ENCODE data around the gene NSUN4.

Gene NSUN4

DNA sequence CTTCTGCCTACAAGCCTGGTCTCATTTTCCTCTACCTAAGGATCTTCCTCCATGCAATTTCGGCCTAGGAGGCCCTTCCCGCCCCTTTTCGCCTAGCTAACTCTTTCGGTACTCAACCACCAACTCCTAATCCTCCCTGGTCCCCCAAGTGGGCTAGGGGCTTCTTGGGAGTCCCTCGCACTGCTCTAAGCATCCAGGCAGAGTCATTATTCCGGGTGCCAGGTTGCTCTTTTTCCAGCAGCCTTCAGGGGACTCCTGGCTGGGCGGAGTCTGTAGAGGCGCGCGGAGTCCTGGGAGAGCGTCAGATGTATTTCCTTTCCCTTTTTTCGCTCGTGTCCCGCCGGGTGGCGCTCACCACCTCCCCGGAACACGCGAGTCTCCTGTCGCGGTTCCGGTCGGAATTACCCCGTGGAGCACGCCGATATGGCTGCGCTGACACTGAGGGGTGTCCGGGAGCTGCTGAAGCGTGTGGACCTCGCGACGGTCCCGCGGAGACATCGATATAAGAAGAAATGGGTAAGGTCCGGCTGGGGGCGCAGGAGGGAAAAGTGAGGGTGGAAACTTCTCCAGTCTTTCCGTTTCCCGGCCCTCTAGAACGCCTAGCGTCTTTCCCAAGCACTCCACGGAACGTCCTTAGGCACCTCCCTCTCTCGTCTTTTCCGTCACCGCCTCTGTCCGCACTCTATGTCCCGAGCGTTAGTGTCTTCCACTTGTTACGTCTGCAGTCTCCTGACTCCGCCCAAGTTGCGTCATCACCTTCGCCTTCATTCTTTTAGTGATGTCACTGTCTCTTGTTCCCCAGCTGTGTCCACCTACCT is at the start of gene NSUN4:
TSS of gene NSUN4 (plus strand) at position 404 of the 818 bp plus-strand sequence. CDS start at position 424, 20 bp downstream.
- no peaks in the 10 kb centered on the region for H3K9me3 ChIP-seq
- peak within 1 kb of the TSS; percentile 73 for H3K4me3 ChIP-seq
- in situ Hi-C loops (cut with MboI; ENCODE audit: low sequenced_read_pairs) = no loop called here
- peak; percentile 90 to 93 for DNase-seq (ENCODE audit: low spot score in 2 of 2)
- H3K36me3 ChIP-seq (replicated peaks) = peaks cover 30% of the 10 kb centered on the region
- peaks cover 7% of the 10 kb centered on the region; the same call in 1 of the 2 replicates for H3K4me1 ChIP-seq
- H3K27me3 ChIP-seq (ENCODE audit: low read depth) = no peaks in the 10 kb centered on the region

DNA sequence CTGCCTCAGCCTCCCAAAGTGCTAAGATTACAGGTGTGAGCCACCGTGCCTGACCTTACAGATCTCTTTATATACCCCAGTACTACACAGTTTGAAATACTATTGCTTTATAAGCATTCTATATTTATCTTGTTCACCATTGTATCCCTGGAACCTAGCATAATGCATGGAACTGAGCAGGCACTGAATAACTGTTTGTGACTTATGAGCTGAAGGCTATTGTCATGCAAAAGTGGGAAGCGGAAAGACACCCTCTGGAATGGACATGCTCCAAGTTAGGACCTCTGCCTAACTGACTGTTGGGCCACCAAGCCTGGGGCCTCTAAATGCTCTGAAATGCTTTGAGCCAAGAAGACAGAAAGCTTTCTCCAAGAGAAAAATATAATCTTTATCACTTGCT is 45.3 kb upstream of the NSUN4 start:
- Histone ChIP-seq H3K9me3 (no peaks in the 10 kb centered on the region), H3K27me3 (ENCODE audit: low read depth) (no peaks in the 10 kb centered on the region), H3K36me3 (replicated peaks) (peaks cover 42% of the 10 kb centered on the region), H3K4me1 (peaks cover 22% of the 10 kb centered on the region), H3K4me3 (no peak overlapping the region)
- in situ Hi-C loops (cut with MboI; ENCODE audit: low sequenced_read_pairs) = no loop called here
- DNase-seq (ENCODE audit: low spot score in 2 of 2) = peak; percentile 74 to 92

DNA sequence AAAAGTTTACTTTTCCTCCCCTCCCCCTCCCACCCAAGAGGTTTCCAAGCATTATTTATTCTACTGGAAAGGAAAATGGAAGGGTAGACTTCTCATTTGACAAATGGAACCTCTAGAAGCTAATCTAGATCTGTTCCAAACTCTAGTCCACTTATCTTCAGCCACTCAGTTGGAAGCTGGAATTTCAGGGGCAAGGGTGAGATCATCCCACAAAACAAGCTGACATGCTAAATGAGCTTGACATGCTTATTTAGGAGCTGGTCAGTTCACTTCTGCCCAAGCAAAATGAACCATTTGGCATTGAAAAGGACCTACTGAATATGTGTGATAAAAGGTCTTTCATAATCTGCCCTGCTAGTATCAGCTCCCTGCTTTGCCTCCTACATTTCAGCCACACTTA is 42.2 kb upstream of the NSUN4 start:
- H3K9me3 ChIP-seq = no peaks in the 10 kb centered on the region
- H3K4me1 ChIP-seq = peaks cover 32% of the 10 kb centered on the region
- peaks cover 38% of the 10 kb centered on the region for H3K36me3 ChIP-seq (replicated peaks)
- in situ Hi-C loops (cut with MboI; ENCODE audit: low sequenced_read_pairs) = no loop called here
- no peak for DNase-seq (ENCODE audit: low spot score in 2 of 2)
- H3K27me3 ChIP-seq (ENCODE audit: low read depth) = no peaks in the 10 kb centered on the region
- H3K4me3 ChIP-seq = no peak overlapping the region

DNA sequence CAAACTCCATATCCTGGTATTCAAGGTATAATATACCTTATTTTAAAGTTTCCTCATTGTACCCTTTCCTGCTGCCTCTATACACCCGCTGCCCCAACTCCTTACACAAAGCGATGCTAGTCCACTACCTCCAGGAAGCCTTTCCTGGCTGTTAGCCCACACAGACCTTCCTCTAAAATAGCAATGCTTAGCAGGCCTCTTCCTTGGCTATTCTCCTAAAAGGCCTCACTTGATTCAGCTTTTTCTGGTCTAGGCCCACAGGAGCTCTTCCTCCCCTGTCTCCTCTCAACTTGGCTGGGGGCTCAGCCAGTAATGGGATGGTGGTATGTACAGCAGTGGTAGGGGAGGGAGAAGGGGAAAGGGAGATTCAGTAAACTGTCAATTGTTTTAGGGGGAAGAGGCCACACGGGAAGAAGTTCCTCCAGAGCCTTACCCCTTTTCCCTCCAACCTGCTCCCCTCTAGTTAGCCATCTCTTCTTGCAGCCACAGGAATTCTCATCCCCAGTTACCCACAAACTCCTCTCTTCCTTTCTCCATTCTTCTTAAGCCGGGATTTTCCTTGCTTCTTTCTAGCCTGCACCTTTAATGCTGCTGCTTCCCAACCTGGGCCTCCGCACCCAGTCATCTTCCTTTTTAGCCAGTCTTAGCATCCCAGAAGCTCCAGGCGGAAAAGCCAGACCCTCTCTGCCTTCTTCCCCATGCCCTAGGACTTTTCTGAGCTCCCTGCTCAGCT is 39.8 kb upstream of the NSUN4 start:
- no peaks in the 10 kb centered on the region for H3K27me3 ChIP-seq (ENCODE audit: low read depth)
- in situ Hi-C loops (cut with MboI; ENCODE audit: low sequenced_read_pairs) = no loop called here

DNA sequence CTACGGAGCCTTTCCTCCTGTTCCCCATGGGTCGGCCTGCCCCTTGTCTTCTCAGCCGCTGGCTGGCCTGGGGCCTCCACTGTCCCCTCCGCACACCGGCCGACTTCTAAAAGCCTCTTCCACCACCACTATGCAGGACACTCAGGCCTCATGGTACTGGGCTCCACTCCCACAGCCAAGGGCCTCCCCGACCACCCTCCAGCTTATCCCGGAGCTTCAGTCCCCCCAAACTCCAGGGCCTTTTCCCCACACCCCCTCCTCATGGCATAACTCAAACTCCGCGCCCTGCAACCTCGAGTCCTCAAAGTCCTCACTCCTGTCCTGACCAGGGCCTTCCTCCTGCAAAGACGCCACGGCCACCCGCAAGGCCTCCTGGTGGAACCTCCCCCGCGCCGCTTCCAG is 39.2 kb upstream of the NSUN4 start:
- Histone ChIP-seq H3K4me3 (peak overlapping the region; percentile 70), H3K9me3 (no peaks in the 10 kb centered on the region), H3K27me3 (ENCODE audit: low read depth) (no peaks in the 10 kb centered on the region), H3K4me1 (peaks cover 19% of the 10 kb centered on the region), H3K36me3 (replicated peaks) (peaks cover 26% of the 10 kb centered on the region)
- in situ Hi-C loops (cut with MboI; ENCODE audit: low sequenced_read_pairs) = no loop called here
- peak in 1 of 2 experiments; percentile 34 for DNase-seq (ENCODE audit: low spot score in 2 of 2)

More for the DNA sequence above, 39.8 kb upstream of the NSUN4 start:
- no peak for DNase-seq (ENCODE audit: low spot score in 2 of 2)
- H3K9me3 ChIP-seq = no peaks in the 10 kb centered on the region
- peak overlapping the region; percentile 70 for H3K4me3 ChIP-seq
- H3K36me3 ChIP-seq (replicated peaks) = peaks cover 29% of the 10 kb centered on the region
- peaks cover 20% of the 10 kb centered on the region for H3K4me1 ChIP-seq

DNA sequence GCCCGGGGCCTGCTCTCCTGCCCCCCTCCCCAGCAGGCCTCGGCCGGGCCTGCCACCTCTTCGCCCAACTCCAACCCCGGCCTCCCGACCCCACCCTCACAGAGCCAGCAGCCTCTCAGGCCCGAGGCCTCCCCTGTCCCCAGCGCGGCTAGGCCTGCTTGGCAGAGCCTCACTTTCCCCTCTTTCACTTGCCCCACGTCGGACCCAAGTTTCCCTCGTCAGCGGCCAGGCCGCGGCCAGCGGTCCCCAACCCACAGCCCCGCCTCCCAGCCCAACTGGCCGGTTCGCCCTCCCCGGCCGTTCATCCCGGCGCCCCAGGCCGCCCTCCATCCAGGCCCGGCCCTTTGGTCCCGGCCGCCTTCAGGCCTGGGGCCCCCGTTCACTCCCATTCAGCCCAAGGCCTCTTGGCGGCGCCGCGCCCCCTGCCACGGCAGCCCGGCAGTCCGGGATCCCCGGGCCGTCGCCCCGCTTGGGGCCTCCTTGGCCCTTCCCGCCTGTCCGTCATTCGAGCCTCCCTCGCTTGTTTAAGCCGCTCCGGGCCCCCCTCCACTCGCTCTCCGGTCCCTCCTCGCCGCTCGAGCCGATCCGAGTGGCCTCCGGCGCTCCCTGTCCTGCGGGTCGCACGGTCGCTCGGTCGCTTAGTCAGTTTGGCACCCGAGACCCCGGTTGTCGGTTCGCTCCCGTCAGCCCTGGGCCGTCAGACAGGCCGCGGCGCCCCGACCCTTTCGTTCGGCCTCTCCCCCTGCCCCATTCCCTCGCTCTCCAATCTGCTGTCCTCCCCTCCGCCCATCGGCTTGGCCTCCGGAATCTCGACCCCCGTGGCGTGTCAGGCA is 38.6 kb upstream of the NSUN4 start:
- H3K4me3 ChIP-seq = peak overlapping the region; percentile 70
- H3K9me3 ChIP-seq = no peaks in the 10 kb centered on the region
- peak in 1 of 2 experiments; percentile 62 for DNase-seq (ENCODE audit: low spot score in 2 of 2)
- in situ Hi-C loops (cut with MboI; ENCODE audit: low sequenced_read_pairs) = no loop called here
- H3K36me3 ChIP-seq (replicated peaks) = peaks cover 26% of the 10 kb centered on the region
- H3K4me1 ChIP-seq = peaks cover 26% of the 10 kb centered on the region
- H3K27me3 ChIP-seq (ENCODE audit: low read depth) = no peaks in the 10 kb centered on the region

DNA sequence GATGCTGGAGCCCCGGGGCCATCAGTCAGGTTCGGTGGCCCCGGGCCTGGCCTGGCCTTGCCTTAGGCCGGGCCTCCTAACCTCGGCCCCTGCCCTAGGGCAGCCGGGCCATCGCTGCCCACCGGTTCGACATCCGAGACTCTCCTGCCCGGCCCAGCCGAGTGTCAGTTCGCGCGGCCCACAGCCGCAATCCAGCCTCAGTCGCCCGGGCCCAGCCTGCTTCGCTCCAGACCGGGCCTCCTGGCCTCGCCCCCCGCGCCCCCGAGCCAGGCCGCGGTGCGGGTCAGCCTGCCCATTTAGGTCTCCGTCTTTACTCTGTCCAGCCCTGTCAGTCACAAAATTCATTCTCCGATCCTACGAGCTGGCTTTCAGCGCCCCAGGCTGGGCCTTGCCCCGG is 38.0 kb upstream of the NSUN4 start:
- Histone ChIP-seq H3K9me3 (no peaks in the 10 kb centered on the region), H3K36me3 (replicated peaks) (peaks cover 26% of the 10 kb centered on the region), H3K27me3 (ENCODE audit: low read depth) (no peaks in the 10 kb centered on the region), H3K4me3 (peak overlapping the region; percentile 70), H3K4me1 (peaks cover 32% of the 10 kb centered on the region)
- in situ Hi-C loops (cut with MboI; ENCODE audit: low sequenced_read_pairs) = no loop called here
- peak in 1 of 2 experiments; percentile 36 for DNase-seq (ENCODE audit: low spot score in 2 of 2)

DNA sequence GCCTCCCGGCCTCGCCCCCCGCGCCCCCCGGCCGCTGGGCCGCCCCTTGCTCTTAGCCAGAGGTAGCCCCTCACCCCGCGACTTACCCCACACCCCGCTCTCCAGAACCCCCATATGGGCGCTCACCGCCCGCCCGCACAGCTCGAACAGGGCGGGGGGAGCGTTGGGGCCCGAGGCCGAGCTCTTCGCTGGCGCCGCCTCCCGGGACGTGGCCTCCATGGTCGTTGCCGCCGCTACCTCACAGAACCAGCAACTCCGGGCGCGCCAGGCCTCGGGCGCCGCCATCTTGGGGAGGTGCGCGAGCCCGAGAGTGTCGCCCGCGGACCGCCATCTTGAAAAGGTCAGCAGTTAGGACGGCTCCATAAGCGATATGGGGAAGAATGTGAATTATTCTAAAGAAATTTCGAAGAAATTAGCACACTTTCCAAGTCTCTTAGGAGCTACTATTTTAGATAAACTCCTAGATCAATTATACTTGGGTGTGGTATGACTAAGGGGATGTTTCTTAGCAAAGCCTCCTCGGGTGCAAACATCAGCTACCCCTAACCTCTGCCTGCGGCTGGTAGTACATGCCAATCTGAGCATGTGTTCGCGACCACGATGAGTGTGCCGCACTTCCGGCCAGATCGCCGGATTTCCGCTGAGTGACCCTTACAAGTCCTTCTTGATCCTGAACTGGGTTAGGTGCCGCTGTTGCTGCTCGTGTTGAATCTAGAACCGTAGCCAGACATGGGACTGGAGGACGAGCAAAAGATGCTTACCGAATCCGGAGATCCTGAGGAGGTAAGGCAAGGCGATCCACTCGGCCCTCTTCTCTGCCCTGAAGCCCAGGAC is 37.4 kb upstream of the NSUN4 start, which contains the start of the genes LRRC41 and UQCRH:
TSS of gene LRRC41 (minus strand) at position 579 of the 834 bp plus-strand sequence. CDS start at position 285, 294 bp downstream.
TSS of gene UQCRH (plus strand) at position 661 of the 834 bp plus-strand sequence. CDS start at position 730, 69 bp downstream.
- H3K4me1 ChIP-seq = peaks cover 35% of the 10 kb centered on the region
- H3K9me3 ChIP-seq = no peaks in the 10 kb centered on the region
- peaks cover 27% of the 10 kb centered on the region for H3K36me3 ChIP-seq (replicated peaks)
- H3K27me3 ChIP-seq (ENCODE audit: low read depth) = no peaks in the 10 kb centered on the region
- peak; percentile 94 to 95 for DNase-seq (ENCODE audit: low spot score in 2 of 2)
- peak within 1 kb of the TSS; percentile 70 for H3K4me3 ChIP-seq
- in situ Hi-C loops (cut with MboI; ENCODE audit: low sequenced_read_pairs) = no loop called here

DNA sequence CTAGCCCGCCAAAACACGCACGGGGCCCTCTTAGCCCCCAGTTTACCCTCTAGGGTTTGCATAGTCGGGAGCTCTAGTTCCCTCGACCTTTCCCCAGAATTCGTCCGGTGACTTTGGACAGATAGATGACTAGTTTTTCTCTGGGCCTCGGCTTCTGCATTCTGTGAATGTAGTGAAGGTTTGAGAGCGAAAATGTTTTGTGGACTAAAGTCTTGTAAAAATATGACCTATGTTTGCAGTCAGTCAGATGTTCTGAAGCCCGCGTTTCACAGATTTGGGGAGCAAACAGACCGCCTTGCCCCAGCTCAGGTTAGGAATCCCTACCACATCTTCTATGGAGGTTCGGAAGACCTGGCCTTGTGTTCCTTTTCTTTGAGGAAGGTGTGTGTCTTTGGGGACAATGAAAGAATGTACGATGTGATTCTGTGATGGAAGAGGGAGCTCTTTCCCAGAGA is 36.7 kb upstream of the NSUN4 start:
- H3K36me3 ChIP-seq (replicated peaks) = peaks cover 30% of the 10 kb centered on the region
- no peaks in the 10 kb centered on the region for H3K9me3 ChIP-seq
- no peaks in the 10 kb centered on the region for H3K27me3 ChIP-seq (ENCODE audit: low read depth)
- in situ Hi-C loops (cut with MboI; ENCODE audit: low sequenced_read_pairs) = no loop called here
- no peak for DNase-seq (ENCODE audit: low spot score in 2 of 2)
- H3K4me3 ChIP-seq = peak overlapping the region; percentile 70
- peaks cover 39% of the 10 kb centered on the region for H3K4me1 ChIP-seq

DNA sequence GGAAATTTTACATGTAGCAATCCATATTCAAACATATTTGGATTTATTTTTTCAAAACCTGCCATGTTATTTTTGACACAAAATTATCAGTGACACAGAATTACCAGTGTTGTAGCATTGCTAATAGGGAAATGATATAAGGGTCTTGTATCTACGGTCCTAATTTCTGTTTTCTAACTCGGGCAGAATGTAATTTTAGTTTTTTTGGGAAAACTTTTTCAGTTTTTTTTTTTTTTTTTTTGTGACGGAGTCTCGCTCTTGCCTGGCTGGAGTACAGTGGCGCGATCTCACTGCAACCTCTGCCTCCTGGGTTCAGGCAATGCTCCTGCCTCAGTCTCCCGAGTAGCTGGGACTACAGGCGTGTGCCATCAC is 34.5 kb upstream of the NSUN4 start:
- Histone ChIP-seq H3K4me3 (peak overlapping the region; percentile 70), H3K4me1 (peaks cover 29% of the 10 kb centered on the region), H3K36me3 (replicated peaks) (peaks cover 53% of the 10 kb centered on the region), H3K27me3 (ENCODE audit: low read depth) (no peaks in the 10 kb centered on the region), H3K9me3 (no peaks in the 10 kb centered on the region)
- in situ Hi-C loops (cut with MboI; ENCODE audit: low sequenced_read_pairs) = no loop called here
- DNase-seq (ENCODE audit: low spot score in 2 of 2) = no peak

DNA sequence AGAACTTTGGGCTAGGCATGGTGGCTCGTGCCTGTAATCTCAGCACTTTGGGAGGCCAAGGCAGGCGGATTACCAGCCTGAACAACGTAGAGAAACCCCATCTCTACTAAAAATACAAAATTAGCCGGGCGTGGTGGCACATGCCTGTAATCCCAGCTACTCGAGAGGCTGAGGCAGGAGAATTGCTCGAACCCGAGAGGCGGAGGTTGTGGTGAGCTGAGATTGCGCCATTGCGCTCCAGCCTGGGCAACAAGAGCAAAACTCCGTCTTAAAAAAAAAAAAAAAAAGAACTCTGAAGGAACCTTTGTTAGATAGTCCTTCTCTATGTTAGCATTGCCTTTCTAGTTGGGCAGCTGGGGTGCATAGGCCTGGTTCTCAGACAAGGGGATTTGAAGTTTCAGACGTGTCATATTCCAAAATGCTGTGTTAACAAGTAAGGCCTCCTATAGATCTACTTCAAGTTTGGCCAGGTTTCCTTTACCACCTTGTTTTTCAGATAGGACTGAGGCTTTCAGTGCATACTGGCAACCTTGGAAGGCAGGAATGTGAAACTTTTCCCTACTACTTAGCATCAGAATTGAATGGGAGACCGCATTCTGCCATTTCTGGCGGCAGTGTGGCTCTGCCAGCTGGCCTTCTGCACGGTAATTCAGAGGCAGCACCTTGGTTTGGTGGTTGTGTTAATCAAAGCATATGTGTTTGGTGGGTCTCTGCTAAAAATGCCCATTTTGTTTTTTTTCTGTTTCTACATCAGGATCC is 31.0 kb upstream of the NSUN4 start:
- DNase-seq (ENCODE audit: low spot score in 2 of 2) = no peak
- in situ Hi-C loops (cut with MboI; ENCODE audit: low sequenced_read_pairs) = no loop called here
- H3K36me3 ChIP-seq (replicated peaks) = peaks cover 83% of the 10 kb centered on the region
- H3K27me3 ChIP-seq (ENCODE audit: low read depth) = no peaks in the 10 kb centered on the region
- H3K4me3 ChIP-seq = no peak overlapping the region
- peaks cover 28% of the 10 kb centered on the region for H3K4me1 ChIP-seq
- H3K9me3 ChIP-seq = no peaks in the 10 kb centered on the region

DNA sequence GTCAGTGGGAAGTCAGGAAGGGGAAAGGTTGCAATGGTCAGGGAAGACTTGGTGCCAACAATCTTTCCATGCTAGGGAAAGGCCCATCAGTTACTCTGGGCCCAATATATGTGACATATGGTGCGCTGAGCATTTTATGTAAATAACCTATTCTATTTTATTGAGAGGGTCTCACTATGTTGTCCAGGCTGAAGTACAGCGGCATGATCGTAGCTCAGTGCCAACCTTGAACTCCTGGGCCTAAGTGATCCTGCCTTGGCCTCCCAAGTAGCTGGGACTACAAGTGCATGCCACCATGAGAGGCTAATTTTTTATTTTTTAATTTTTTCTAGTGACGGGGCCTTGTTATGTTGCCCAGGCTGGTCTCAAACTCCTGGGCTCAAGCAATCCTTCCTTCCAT is 30.3 kb upstream of the NSUN4 start:
- Histone ChIP-seq H3K4me1 (peaks cover 28% of the 10 kb centered on the region), H3K36me3 (replicated peaks) (peaks cover 86% of the 10 kb centered on the region), H3K27me3 (ENCODE audit: low read depth) (no peaks in the 10 kb centered on the region), H3K4me3 (no peak overlapping the region), H3K9me3 (no peaks in the 10 kb centered on the region)
- in situ Hi-C loops (cut with MboI; ENCODE audit: low sequenced_read_pairs) = no loop called here
- DNase-seq (ENCODE audit: low spot score in 2 of 2) = no peak
